HL-60 (cell line): ENCODE data around the gene SUCNR1.

Experiments used
- DNase-seq, 2 experiments: peaks; one replicate each; pipeline ENCODE4 v3.0.0-alpha.2; 2010 to 2020; ENCODE audit warnings: low read depth in 1 of 2, low spot score in 1 of 2
- H3K27ac ChIP-seq: fragments of 250-450 bp; sonication (Bioruptor Pico); replicated peaks from 2 replicates; pipeline ENCODE4 v1.5.1; 2020; ENCODE audit warnings: mild to moderate bottlenecking, moderate library complexity
- H3K27me3 ChIP-seq: fragments of 250-450 bp; sonication (Bioruptor Pico); 2 replicates; pipeline ENCODE4 v1.5.1; 2021; ENCODE audit warnings: mild to moderate bottlenecking, moderate library complexity; ENCODE audit not compliant: insufficient read depth, poor library complexity, severe bottlenecking
- H3K4me3 ChIP-seq: replicated peaks from 2 replicates; pipeline ENCODE4 v1.5.1; 2011; ENCODE audit warnings: mild to moderate bottlenecking, control low read depth, low read length; ENCODE audit not compliant: insufficient read depth
- CTCF ChIP-seq: IDR thresholded peaks from one replicate; pipeline ENCODE4 v1.5.1; 2011; ENCODE audit warnings: low read length, control low read depth, inconsistent platforms; ENCODE audit not compliant: insufficient read depth
- GABPA ChIP-seq: IDR thresholded peaks from 2 replicates; pipeline ENCODE4 v1.6.1; 2012; ENCODE audit warnings: low read depth
- POLR2AphosphoS5 ChIP-seq: IDR thresholded peaks from 2 replicates; pipeline ENCODE4 v1.6.1; 2012; ENCODE audit warnings: low read depth
- REST ChIP-seq: IDR thresholded peaks from 2 replicates; pipeline ENCODE4 v1.6.1; 2012; ENCODE audit warnings: low read depth; ENCODE audit not compliant: insufficient replicate concordance
- SPI1 ChIP-seq: IDR thresholded peaks from 2 replicates; pipeline ENCODE4 v1.6.1; 2012; ENCODE audit warnings: low read depth, mild to moderate bottlenecking, borderline replicate concordance

SUCNR1 gene

GRCh38 chr3:151877269-151877668 is 3.8 kb downstream of the SUCNR1 start:
- TF ChIP-seq REST = no peak
- TF ChIP-seq CTCF = no peak
- no peak for TF ChIP-seq GABPA
- no peak for TF ChIP-seq SPI1
- TF ChIP-seq POLR2AphosphoS5 = no peak
- H3K27me3 ChIP-seq = no peaks in the 10 kb centered on the region
- no peak for DNase-seq
- H3K27ac ChIP-seq = peak overlapping the region; percentile 96
- H3K4me3 ChIP-seq = 0 out of 2 replicates have a peak overlapping the region, but pooled peaks have one; percentile 11

GRCh38 chr3:151878465-151878864 is 5.0 kb downstream of the SUCNR1 start:
- no peak overlapping the region for H3K4me3 ChIP-seq
- H3K27me3 ChIP-seq = no peaks in the 10 kb centered on the region
- TF ChIP-seq POLR2AphosphoS5 (no peak), REST (no peak), CTCF (no peak), SPI1 (no peak), GABPA (no peak)
- DNase-seq = no peak
- H3K27ac ChIP-seq = peak overlapping the region; percentile 96

GRCh38 chr3:151879037-151879436 is 5.6 kb downstream of the SUCNR1 start:
- no peaks in the 10 kb centered on the region for H3K27me3 ChIP-seq
- DNase-seq = no peak
- H3K27ac ChIP-seq = peak overlapping the region; percentile 96
- H3K4me3 ChIP-seq = no peak overlapping the region
- TF ChIP-seq POLR2AphosphoS5 (no peak), CTCF (no peak), REST (no peak), SPI1 (no peak), GABPA (no peak)
